Stimulated activated CD4-positive, alpha-beta T cell treated with anti-CD3 and anti-CD28 coated beads, Interleukin-12 subunit alpha, Interleukin-12 subunit beta, amount 100 ng/mL, for 24 hours (primary cell): ENCODE data around the gene N4BP2L2.

Source experiments
- DNase-seq, 2 experiments: peaks; one replicate each; pipeline ENCODE4 v3.0.0-alpha.2; 2020; ENCODE audit warnings: low read depth in 2 of 2

N4BP2L2 gene

GRCh38 chr13:32426191-32426989 is 112.2 kb downstream of the N4BP2L2 start:
- DNase-seq: no peak

GRCh38 chr13:32425158-32425557 is 113.4 kb downstream of the N4BP2L2 start:
- DNase-seq: no peak

- DNase-seq: no peak
These were observed 115.0 kb downstream of the N4BP2L2 start for GRCh38 chr13:32423592-32423991.

GRCh38 chr13:32419862-32420261 is 118.7 kb downstream of the N4BP2L2 start:
- DNase-seq: no peak

GRCh38 chr13:32417995-32418394 is 120.6 kb downstream of the N4BP2L2 start:
- no peak for DNase-seq

- no peak for DNase-seq
These were observed 123.6 kb downstream of the N4BP2L2 start for GRCh38 chr13:32415019-32415418.

GRCh38 chr13:32414580-32414979 is 124.0 kb downstream of the N4BP2L2 start:
- DNase-seq: no peak

- DNase-seq: no peak
These were observed 125.3 kb downstream of the N4BP2L2 start for GRCh38 chr13:32413284-32413683.

GRCh38 chr13:32409561-32410421 is 128.8 kb downstream of the N4BP2L2 start:
- DNase-seq: no peak

- DNase-seq: no peak
These were observed 129.6 kb downstream of the N4BP2L2 start for GRCh38 chr13:32409001-32409313.

GRCh38 chr13:32408296-32409000 is 130.1 kb downstream of the N4BP2L2 start:
- DNase-seq: no peak

- no peak for DNase-seq
These were observed 130.7 kb downstream of the N4BP2L2 start for GRCh38 chr13:32407854-32408253.

GRCh38 chr13:32403108-32403507 is 135.5 kb downstream of the N4BP2L2 start:
- DNase-seq: no peak

GRCh38 chr13:32391101-32391619 is 147.4 kb downstream of the N4BP2L2 start:
- no peak for DNase-seq

- DNase-seq: no peak
These were observed 148.1 kb downstream of the N4BP2L2 start for GRCh38 chr13:32390484-32390883.

GRCh38 chr13:32390048-32390447 is 148.5 kb downstream of the N4BP2L2 start:
- DNase-seq: no peak

GRCh38 chr13:32385410-32385809 is 153.2 kb downstream of the N4BP2L2 start:
- DNase-seq: no peak

- DNase-seq: no peak
These were observed 153.9 kb downstream of the N4BP2L2 start for GRCh38 chr13:32384702-32385101.

GRCh38 chr13:32383836-32384618 is 154.6 kb downstream of the N4BP2L2 start:
- no peak for DNase-seq
